Peyer's patch (tissue), 4 donors: ENCODE data around the gene TMEM217. TPM values are rescaled to one million over a fixed set of nuclear protein-coding genes. Genes with fewer than 3 reads are reported as not detected.

ENCODE experiments used
- DNase-seq, 3 donors: peaks; one replicate each; pipeline ENCODE4 v3.0.0-alpha.2; 2017 to 2019
- H3K27ac ChIP-seq, 4 donors: fragments of 200-600 bp; sonication (generic); one replicate each; pipeline ENCODE4 v1.5.1; 2016 to 2019
- H3K27me3 ChIP-seq, 2 donors: fragments of 200-600 bp; sonication (generic); one replicate each; pipeline ENCODE4 v1.5.1; 2019
- H3K36me3 ChIP-seq, 3 donors: fragments of 200-600 bp; sonication (generic); one replicate each; pipeline ENCODE4 v1.5.1; 2016 to 2019
- H3K4me1 ChIP-seq, 4 donors: fragments of 200-600 bp; sonication (generic); one replicate each; pipeline ENCODE4 v1.5.1; 2016 to 2019
- H3K4me3 ChIP-seq, 4 donors: fragments of 200-600 bp; sonication (generic); 1 replicate in 3 of 4; 2 replicates in 1 of 4; pipeline ENCODE4 v1.5.1; 2016 to 2019; ENCODE audit warnings: mild to moderate bottlenecking in 1 of 4
- H3K9me3 ChIP-seq, 4 donors: fragments of 200-600 bp; sonication (generic); one replicate each; pipeline ENCODE4 v1.5.1; 2016 to 2019; ENCODE audit warnings: mild to moderate bottlenecking in 1 of 4
- POLR2A ChIP-seq, 2 donors: fragments of 450-650 bp; IDR thresholded peaks; one replicate each; pipeline ENCODE4 v1.5.1; 2017; ENCODE audit warnings: antibody characterized with exemption in 2 of 2, mild to moderate bottlenecking in 2 of 2, moderate library complexity in 2 of 2
- total RNA-seq, 4 donors: library from RNA; depleted of rRNA; stranded (reverse); fragments of >200 nt; gene quantifications; one replicate each; pipeline ENCODE4 v1.1.0, GENCODE V29; 2016
- TF ChIP-seq, protein P1 (sequence below), 6 experiments: fragments of 450-650 bp in 4 of 6; fragments of 200-600 bp in 2 of 6; sonication (generic) in 1 of 6; IDR thresholded peaks; one replicate each; pipeline ENCODE4 v1.5.1; 2017 to 2019; ENCODE audit warnings: antibody characterized with exemption in 6 of 6, mild to moderate bottlenecking in 3 of 6, moderate library complexity in 1 of 6

The TMEM217 gene
- total RNA-seq, 4 donors from 2014 or later, result 0.53 TPM; not detected in 3

DNA sequence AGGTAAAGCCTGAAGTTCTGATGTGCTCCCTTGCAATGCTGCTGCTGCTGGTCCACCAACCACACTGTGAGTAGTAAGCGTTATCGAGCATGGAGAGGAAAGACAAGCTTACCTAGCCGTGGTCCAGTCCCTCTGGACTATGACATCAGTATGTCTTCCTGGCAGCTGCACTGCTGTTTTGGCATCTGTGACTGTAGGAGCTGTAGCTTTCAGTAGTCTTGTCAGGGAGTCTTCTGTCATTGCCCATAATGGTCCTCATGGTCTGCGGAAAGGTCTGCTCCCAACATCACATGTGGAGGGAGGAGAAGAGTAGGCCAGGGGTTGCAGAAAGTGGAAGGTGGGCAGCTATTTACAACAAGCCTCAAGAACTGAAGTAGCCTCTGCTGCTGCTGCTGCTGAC lies 26.8 kb upstream of the TMEM217 start:
- Histone ChIP-seq H3K27me3 (no peaks in the 10 kb centered on the region), H3K9me3 (no peaks in the 10 kb centered on the region), H3K36me3 (peaks cover 0 to 83% (median 2%) of the 10 kb centered on the region in 3 donors), H3K4me1 (peaks cover 0 to 3% (median 0%) of the 10 kb centered on the region in 4 donors), H3K27ac (no peak overlapping the region), H3K4me3 (no peak overlapping the region)
- DNase-seq, result no peak
- TF ChIP-seq POLR2A (IDR thresholded peaks at IDR 0.05), result no peak
- TF ChIP-seq, protein P1, sequence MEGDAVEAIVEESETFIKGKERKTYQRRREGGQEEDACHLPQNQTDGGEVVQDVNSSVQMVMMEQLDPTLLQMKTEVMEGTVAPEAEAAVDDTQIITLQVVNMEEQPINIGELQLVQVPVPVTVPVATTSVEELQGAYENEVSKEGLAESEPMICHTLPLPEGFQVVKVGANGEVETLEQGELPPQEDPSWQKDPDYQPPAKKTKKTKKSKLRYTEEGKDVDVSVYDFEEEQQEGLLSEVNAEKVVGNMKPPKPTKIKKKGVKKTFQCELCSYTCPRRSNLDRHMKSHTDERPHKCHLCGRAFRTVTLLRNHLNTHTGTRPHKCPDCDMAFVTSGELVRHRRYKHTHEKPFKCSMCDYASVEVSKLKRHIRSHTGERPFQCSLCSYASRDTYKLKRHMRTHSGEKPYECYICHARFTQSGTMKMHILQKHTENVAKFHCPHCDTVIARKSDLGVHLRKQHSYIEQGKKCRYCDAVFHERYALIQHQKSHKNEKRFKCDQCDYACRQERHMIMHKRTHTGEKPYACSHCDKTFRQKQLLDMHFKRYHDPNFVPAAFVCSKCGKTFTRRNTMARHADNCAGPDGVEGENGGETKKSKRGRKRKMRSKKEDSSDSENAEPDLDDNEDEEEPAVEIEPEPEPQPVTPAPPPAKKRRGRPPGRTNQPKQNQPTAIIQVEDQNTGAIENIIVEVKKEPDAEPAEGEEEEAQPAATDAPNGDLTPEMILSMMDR (IDR thresholded peaks at IDR 0.05), result no peak

DNA sequence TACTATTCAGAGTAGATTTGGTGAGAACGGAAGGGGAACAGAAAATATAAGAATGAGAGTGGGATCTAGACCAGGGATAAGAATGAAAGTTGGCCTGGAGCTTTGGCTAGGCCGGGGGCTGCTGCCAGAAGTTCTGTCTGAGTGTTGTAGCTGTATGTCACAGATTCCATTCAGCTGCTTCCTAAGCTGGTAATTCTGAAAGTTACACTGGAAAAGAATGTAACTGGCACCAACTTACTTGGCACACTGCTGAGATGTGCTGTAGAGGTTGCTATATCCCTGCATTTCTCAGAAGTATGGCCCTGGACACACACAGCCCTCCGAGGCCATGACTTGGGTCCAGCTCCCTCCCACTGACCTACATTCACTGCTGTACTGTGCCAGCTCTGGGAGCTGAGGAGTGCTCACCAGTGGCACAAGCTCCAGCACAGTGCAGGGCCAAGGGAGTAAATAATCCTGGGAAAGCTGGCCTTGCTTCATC lies 25.8 kb upstream of the TMEM217 start:
- DNase-seq, result no peak
- Histone ChIP-seq H3K27ac (peak overlapping the region in 1 of 4 donors; percentile 30), H3K27me3 (no peaks in the 10 kb centered on the region), H3K4me3 (no peak overlapping the region), H3K4me1 (peaks cover 0 to 3% (median 0%) of the 10 kb centered on the region in 4 donors), H3K36me3 (peaks cover 0 to 79% (median 2%) of the 10 kb centered on the region in 3 donors), H3K9me3 (no peaks in the 10 kb centered on the region)
- TF ChIP-seq, protein P1 (IDR thresholded peaks at IDR 0.05), result no peak
- no peak for TF ChIP-seq POLR2A (IDR thresholded peaks at IDR 0.05)

DNA sequence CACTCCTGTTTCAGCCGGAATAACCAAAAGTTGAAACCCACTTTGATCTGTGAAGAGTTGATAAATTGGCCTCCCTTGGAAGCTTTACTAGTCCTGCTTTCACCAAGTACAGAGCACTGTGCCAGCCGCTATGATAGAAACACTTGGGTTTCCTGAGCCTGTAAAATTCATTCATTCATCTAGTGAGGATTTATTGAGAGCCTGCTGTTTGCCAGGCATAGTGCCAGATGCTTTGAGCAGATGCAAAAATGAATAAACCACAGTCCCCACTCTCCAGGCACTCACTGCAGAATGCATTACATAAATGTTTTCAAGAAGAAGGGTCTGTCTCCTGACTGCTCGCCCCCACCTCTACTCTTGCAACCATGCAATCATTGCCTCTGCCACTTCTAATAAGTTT lies 25.3 kb upstream of the TMEM217 start:
- peak overlapping the region in 1 of 4 donors; percentile 30 for H3K27ac ChIP-seq

DNA sequence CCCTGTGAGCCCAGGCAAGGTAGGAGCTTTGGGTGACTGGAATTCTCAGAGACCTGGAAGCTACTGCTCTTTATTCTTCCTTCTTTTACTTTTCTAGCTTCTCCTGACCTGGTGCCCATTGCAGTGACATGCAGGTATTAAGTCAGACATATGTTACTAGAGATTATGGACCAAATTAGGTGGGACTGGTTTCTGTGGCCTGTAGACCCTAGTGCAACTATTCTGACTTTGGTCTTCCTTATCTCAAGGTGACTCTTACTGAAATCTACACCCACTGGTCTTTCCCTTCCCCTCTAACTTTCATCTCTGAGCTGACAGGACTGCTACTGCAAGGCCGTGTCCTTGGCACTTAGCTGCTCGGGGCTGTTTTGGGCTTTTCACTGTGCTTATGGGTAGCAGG lies 24.4 kb upstream of the TMEM217 start:
- no peaks in the 10 kb centered on the region for H3K9me3 ChIP-seq
- H3K36me3 ChIP-seq, result peaks cover 0 to 69% (median 2%) of the 10 kb centered on the region in 3 donors
- no peak for DNase-seq
- no peak for TF ChIP-seq POLR2A (IDR thresholded peaks at IDR 0.05)
- H3K4me1 ChIP-seq, result peaks cover 0 to 3% (median 0%) of the 10 kb centered on the region in 4 donors
- H3K4me3 ChIP-seq, result no peak overlapping the region
- no peaks in the 10 kb centered on the region for H3K27me3 ChIP-seq
- H3K27ac ChIP-seq, result no peak overlapping the region

More for the DNA sequence above, 25.3 kb upstream of the TMEM217 start:
- TF ChIP-seq, protein P1 (IDR thresholded peaks at IDR 0.05), result no peak
- TF ChIP-seq POLR2A (IDR thresholded peaks at IDR 0.05), result no peak
- Histone ChIP-seq H3K4me1 (peaks cover 0 to 3% (median 0%) of the 10 kb centered on the region in 4 donors), H3K9me3 (no peaks in the 10 kb centered on the region), H3K27me3 (no peaks in the 10 kb centered on the region), H3K36me3 (peaks cover 0 to 75% (median 2%) of the 10 kb centered on the region in 3 donors), H3K4me3 (no peak overlapping the region)
- DNase-seq, result no peak

DNA sequence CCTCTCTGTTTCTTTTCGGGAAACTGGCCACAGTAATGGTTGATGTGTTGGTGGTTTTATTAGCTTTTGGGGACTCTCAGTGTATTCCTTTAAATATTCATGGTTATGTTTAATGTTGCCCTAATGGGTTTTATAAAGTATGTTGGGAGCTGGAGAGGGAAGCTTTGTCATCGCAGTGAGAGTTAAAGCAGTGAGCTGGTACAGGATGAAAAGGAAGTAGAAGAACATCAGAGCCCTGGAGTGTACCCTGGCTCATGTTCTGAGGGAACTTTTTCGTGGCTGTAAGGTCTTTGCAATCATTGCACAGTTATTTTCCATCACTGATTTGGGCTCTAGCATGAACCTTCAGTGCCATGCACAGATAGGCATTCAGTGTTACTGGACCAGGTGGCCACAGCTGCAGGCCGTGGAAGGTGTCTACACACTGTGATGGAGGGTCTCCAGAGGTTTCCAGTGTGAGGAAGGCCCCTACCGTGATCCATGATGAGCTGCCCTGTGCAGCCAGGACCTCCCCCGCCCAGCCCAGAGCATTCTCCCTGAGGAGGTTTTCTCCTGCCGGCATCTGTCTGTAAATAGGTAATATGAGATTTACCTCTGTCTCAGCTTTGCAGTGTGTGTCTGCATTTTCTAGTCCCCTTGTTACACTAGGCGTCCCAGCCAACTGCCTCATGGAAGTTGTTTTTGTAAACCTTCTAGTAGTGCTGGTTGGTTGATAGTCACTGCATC lies 22.4 kb upstream of the TMEM217 start:
- Histone ChIP-seq H3K27ac (no peak overlapping the region), H3K36me3 (peaks cover 0 to 49% (median 2%) of the 10 kb centered on the region in 3 donors), H3K4me1 (peaks cover 0 to 3% (median under 1%) of the 10 kb centered on the region in 4 donors), H3K9me3 (no peaks in the 10 kb centered on the region), H3K4me3 (no peak overlapping the region), H3K27me3 (no peaks in the 10 kb centered on the region)
- DNase-seq, result no peak
- TF ChIP-seq POLR2A (IDR thresholded peaks at IDR 0.05), result no peak
- TF ChIP-seq, protein P1 (IDR thresholded peaks at IDR 0.05), result no peak
